Astrocyte (in vitro differentiated cells and primary cell): ENCODE data around the gene KCNJ4. TPM values are rescaled to one million over a fixed set of nuclear protein-coding genes. Genes with fewer than 3 reads are reported as not detected.

Source experiments
- DNase-seq: peaks from one replicate; pipeline ENCODE4 v3.0.0-alpha.2; 2010; ENCODE audit warnings: low read depth
- FAIRE-seq: peaks from 2 replicates; lab custom pipeline; 2011; peaks lifted over from hg19 to GRCh38; lab: Jason Lieb, UNC
- H2AFZ ChIP-seq: 2 replicates; pipeline ENCODE4 v1.6.0; 2012; ENCODE audit warnings: low read depth, low read length, inconsistent platforms
- H3K27ac ChIP-seq: 2 replicates; pipeline ENCODE4 v1.5.1; 2011; ENCODE audit warnings: low read depth, low read length, inconsistent platforms
- H3K27me3 ChIP-seq: 2 replicates; pipeline ENCODE4 v1.6.0; 2011; ENCODE audit warnings: low read length, inconsistent platforms; ENCODE audit not compliant: insufficient read depth
- H3K36me3 ChIP-seq: 2 replicates; pipeline ENCODE4 v1.5.1; 2011; ENCODE audit warnings: low read length, inconsistent platforms; ENCODE audit not compliant: insufficient read depth
- H3K4me1 ChIP-seq: 2 replicates; pipeline ENCODE4 v1.5.1; 2011; ENCODE audit warnings: low read length, inconsistent platforms; ENCODE audit not compliant: insufficient read depth
- H3K4me2 ChIP-seq: 2 replicates; pipeline ENCODE4 v1.6.0; 2012; ENCODE audit warnings: low read length, inconsistent platforms
- H3K4me3 ChIP-seq: 2 replicates; pipeline ENCODE4 v1.5.1; 2011; ENCODE audit warnings: low read depth, mild to moderate bottlenecking, low read length, inconsistent platforms; ENCODE audit not compliant: insufficient read depth
- H3K79me2 ChIP-seq: 2 replicates; pipeline ENCODE4 v1.6.0; 2012; ENCODE audit warnings: mild to moderate bottlenecking, low read length, inconsistent platforms; ENCODE audit not compliant: insufficient read depth
- H3K9ac ChIP-seq: 2 replicates; pipeline ENCODE4 v1.6.0; 2012; ENCODE audit warnings: mild to moderate bottlenecking, low read length, inconsistent platforms
- H3K9me3 ChIP-seq: 2 replicates; pipeline ENCODE4 v1.5.1; 2012; ENCODE audit warnings: low read depth, mild to moderate bottlenecking, low read length, inconsistent platforms; ENCODE audit not compliant: insufficient read depth
- H4K20me1 ChIP-seq: 2 replicates; pipeline ENCODE4 v1.6.0; 2012; ENCODE audit warnings: low read length, inconsistent platforms; ENCODE audit not compliant: insufficient read depth
- H3K27ac Mint-ChIP-seq: one replicate; pipeline ENCODE4 v1.8.0; 2021; ENCODE audit warnings: mild to moderate bottlenecking, mixed read lengths; ENCODE audit not compliant: unreplicated experiment
- H3K27me3 Mint-ChIP-seq: one replicate; pipeline ENCODE4 v1.8.0; 2021; ENCODE audit warnings: low read depth, mixed read lengths; ENCODE audit not compliant: unreplicated experiment
- H3K36me3 Mint-ChIP-seq: one replicate; pipeline ENCODE4 v1.8.0; 2021; ENCODE audit warnings: low read depth, mixed read lengths; ENCODE audit not compliant: unreplicated experiment
- H3K4me1 Mint-ChIP-seq: one replicate; pipeline ENCODE4 v1.8.0; 2021; ENCODE audit warnings: low read depth, mixed read lengths; ENCODE audit not compliant: unreplicated experiment
- H3K4me3 Mint-ChIP-seq: one replicate; pipeline ENCODE4 v1.8.0; 2021; ENCODE audit warnings: mild to moderate bottlenecking, moderate library complexity, mixed read lengths; ENCODE audit not compliant: unreplicated experiment
- H3K9me3 Mint-ChIP-seq: one replicate; pipeline ENCODE4 v1.8.0; 2021; ENCODE audit warnings: mild to moderate bottlenecking, mixed read lengths; ENCODE audit not compliant: unreplicated experiment
- EZH2 ChIP-seq: IDR thresholded peaks from 2 replicates; pipeline ENCODE4 v1.6.1; 2012; ENCODE audit warnings: mild to moderate bottlenecking, low read length, inconsistent platforms; ENCODE audit not compliant: insufficient read depth
- total RNA-seq: library from RNA; stranded (reverse); gene quantifications from 2 replicates; pipeline ENCODE4 v1.2.1, GENCODE V29; 2021
- TF ChIP-seq, protein P1 (sequence below): IDR thresholded peaks from 2 replicates; pipeline ENCODE4 v1.5.1; 2011; ENCODE audit warnings: low read depth, mild to moderate bottlenecking, inconsistent platforms, low read length, moderate library complexity; ENCODE audit not compliant: insufficient read depth

KCNJ4 gene
- total RNA-seq, 1 donor from 2014 or later: 0.30 TPM

- peaks cover 40% of the 10 kb centered on the region for H3K27me3 Mint-ChIP-seq
- no peaks in the 10 kb centered on the region for H3K79me2 ChIP-seq
- H3K9me3 Mint-ChIP-seq: peaks cover 1% of the 10 kb centered on the region
- H3K4me1 ChIP-seq: no peaks in the 10 kb centered on the region
- FAIRE-seq: no peak
- H3K9me3 ChIP-seq: no peaks in the 10 kb centered on the region
- H2AFZ ChIP-seq: no peak overlapping the region
- TF ChIP-seq, protein P1, sequence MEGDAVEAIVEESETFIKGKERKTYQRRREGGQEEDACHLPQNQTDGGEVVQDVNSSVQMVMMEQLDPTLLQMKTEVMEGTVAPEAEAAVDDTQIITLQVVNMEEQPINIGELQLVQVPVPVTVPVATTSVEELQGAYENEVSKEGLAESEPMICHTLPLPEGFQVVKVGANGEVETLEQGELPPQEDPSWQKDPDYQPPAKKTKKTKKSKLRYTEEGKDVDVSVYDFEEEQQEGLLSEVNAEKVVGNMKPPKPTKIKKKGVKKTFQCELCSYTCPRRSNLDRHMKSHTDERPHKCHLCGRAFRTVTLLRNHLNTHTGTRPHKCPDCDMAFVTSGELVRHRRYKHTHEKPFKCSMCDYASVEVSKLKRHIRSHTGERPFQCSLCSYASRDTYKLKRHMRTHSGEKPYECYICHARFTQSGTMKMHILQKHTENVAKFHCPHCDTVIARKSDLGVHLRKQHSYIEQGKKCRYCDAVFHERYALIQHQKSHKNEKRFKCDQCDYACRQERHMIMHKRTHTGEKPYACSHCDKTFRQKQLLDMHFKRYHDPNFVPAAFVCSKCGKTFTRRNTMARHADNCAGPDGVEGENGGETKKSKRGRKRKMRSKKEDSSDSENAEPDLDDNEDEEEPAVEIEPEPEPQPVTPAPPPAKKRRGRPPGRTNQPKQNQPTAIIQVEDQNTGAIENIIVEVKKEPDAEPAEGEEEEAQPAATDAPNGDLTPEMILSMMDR: no peak
- TF ChIP-seq EZH2: no peak
- H3K36me3 ChIP-seq: no peaks in the 10 kb centered on the region
- H3K27ac ChIP-seq: no peak overlapping the region
- H3K36me3 Mint-ChIP-seq: peaks cover 1% of the 10 kb centered on the region
- H3K4me3 ChIP-seq: no peak overlapping the region
- H3K27ac Mint-ChIP-seq: no peak overlapping the region
- H3K4me1 Mint-ChIP-seq: no peaks in the 10 kb centered on the region
- no peak overlapping the region for H3K9ac ChIP-seq
- peaks cover 7% of the 10 kb centered on the region for H3K27me3 ChIP-seq
- no peaks in the 10 kb centered on the region for H4K20me1 ChIP-seq
- no peak overlapping the region for H3K4me2 ChIP-seq
- no peak for DNase-seq
- no peak overlapping the region for H3K4me3 Mint-ChIP-seq
These were observed 11.1 kb downstream of the KCNJ4 start for GRCh38 chr22:38443628-38444521.

- DNase-seq (no peak), FAIRE-seq (no peak)
- Histone ChIP-seq H3K27ac (no peak overlapping the region), H3K4me2 (no peak overlapping the region), H3K79me2 (no peaks in the 10 kb centered on the region), H2AFZ (no peak overlapping the region), H3K4me3 (no peak overlapping the region), H3K27me3 (peaks cover 7% of the 10 kb centered on the region), H4K20me1 (no peaks in the 10 kb centered on the region), H3K9me3 (no peaks in the 10 kb centered on the region), H3K36me3 (no peaks in the 10 kb centered on the region), H3K4me1 (no peaks in the 10 kb centered on the region), H3K9ac (no peak overlapping the region)
- Mint-ChIP-seq H3K4me1 (no peaks in the 10 kb centered on the region), H3K36me3 (peaks cover 1% of the 10 kb centered on the region), H3K9me3 (peaks cover 1% of the 10 kb centered on the region), H3K27ac (no peak overlapping the region), H3K4me3 (no peak overlapping the region), H3K27me3 (peaks cover 40% of the 10 kb centered on the region)
- TF ChIP-seq, protein P1: no peak
- no peak for TF ChIP-seq EZH2
These were observed 11.9 kb downstream of the KCNJ4 start for GRCh38 chr22:38442967-38443627.
